RKO (cell line): Measurements from ENCODE around the gene TOMM20.
"Not testable (repeated sequence)": the region's sequence is repeated elsewhere in the genome, so short reads cannot be mapped to it uniquely, and the experiment has no call there.

ENCODE experiments used
- DNase-seq: peaks from one replicate; pipeline ENCODE4 v3.0.0-alpha.2; 2016; ENCODE audit warnings: low spot score

TOMM20 gene

GRCh38 chr1:235101558-235102258 lies 26.9 kb downstream of the TOMM20 start:
- peak; percentile 65 for DNase-seq

- DNase-seq = no peak
These were observed 28.4 kb downstream of the TOMM20 start for GRCh38 chr1:235100194-235100772.

GRCh38 chr1:235098991-235099390 lies 29.6 kb downstream of the TOMM20 start:
- no peak for DNase-seq

- DNase-seq = no peak
These were observed 30.1 kb downstream of the TOMM20 start for GRCh38 chr1:235098547-235098946.

- DNase-seq = not testable (repeated sequence)
These were observed 31.1 kb downstream of the TOMM20 start for GRCh38 chr1:235097501-235097900.

- no peak for DNase-seq
These were observed 32.6 kb downstream of the TOMM20 start for GRCh38 chr1:235095938-235096562.

GRCh38 chr1:235093696-235094592 lies 34.7 kb downstream of the TOMM20 start:
- DNase-seq = peak; percentile 64

- no peak for DNase-seq
These were observed 35.5 kb downstream of the TOMM20 start for GRCh38 chr1:235093013-235093695.

- not testable (repeated sequence) for DNase-seq
These were observed 36.2 kb downstream of the TOMM20 start for GRCh38 chr1:235092415-235092814.

GRCh38 chr1:235092045-235092406 lies 36.6 kb downstream of the TOMM20 start:
- not testable (repeated sequence) for DNase-seq

GRCh38 chr1:235091319-235092044 lies 37.2 kb downstream of the TOMM20 start:
- not testable (repeated sequence) for DNase-seq

GRCh38 chr1:235090406-235091069 lies 38.1 kb downstream of the TOMM20 start:
- DNase-seq = no peak

- no peak for DNase-seq
These were observed 39.7 kb downstream of the TOMM20 start for GRCh38 chr1:235088907-235089306.

- DNase-seq = no peak
These were observed 40.2 kb downstream of the TOMM20 start for GRCh38 chr1:235088430-235088829.

GRCh38 chr1:235087906-235088305 lies 40.7 kb downstream of the TOMM20 start:
- no peak for DNase-seq

- DNase-seq = not testable (repeated sequence)
These were observed 43.1 kb downstream of the TOMM20 start for GRCh38 chr1:235085411-235086117.

- not testable (repeated sequence) for DNase-seq
These were observed 47.8 kb downstream of the TOMM20 start for GRCh38 chr1:235080788-235081187.

GRCh38 chr1:235080297-235080657 lies 48.4 kb downstream of the TOMM20 start:
- not testable (repeated sequence) for DNase-seq

- peak; percentile 60 for DNase-seq
These were observed 49.0 kb downstream of the TOMM20 start for GRCh38 chr1:235079443-235080296.
